CD14-positive monocyte (primary cell): ENCODE results near the gene LYVE1. TPM values are rescaled to one million over a fixed set of nuclear protein-coding genes. Genes with fewer than 3 reads are reported as not detected.

ENCODE experiments used
- DNase-seq, 3 donors: peaks; one replicate each; pipeline ENCODE4 v3.0.0-alpha.2; 2011 to 2022
- H2AFZ ChIP-seq: 2 replicates; pipeline ENCODE4 v1.6.0; 2012; ENCODE audit warnings: mild to moderate bottlenecking, low read depth, low read length, inconsistent platforms; ENCODE audit not compliant: insufficient read depth, poor library complexity, severe bottlenecking
- H3K27ac ChIP-seq, 2 donors: 1 replicate in 1 of 2; 2 replicates in 1 of 2; pipeline ENCODE4 v1.5.1; 2012 to 2013; ENCODE audit warnings: low read length in 2 of 2, control low read depth in 1 of 2, inconsistent platforms in 1 of 2, low read depth in 1 of 2, mild to moderate bottlenecking in 1 of 2
- H3K27me3 ChIP-seq, 2 donors: one replicate each; pipeline versions ENCODE4 v1.6.0 to v1.6.1; 2011 to 2013; ENCODE audit warnings: low read length in 2 of 2; ENCODE audit not compliant: control insufficient read depth in 2 of 2, insufficient read depth in 2 of 2
- H3K36me3 ChIP-seq, 2 donors: replicated peaks in 1 of 2; 1 replicate in 1 of 2; 2 replicates in 1 of 2; pipeline versions ENCODE4 v1.5.1 to v1.6.1; 2012 to 2013; ENCODE audit warnings: low read length in 2 of 2, control low read depth in 1 of 2, inconsistent platforms in 1 of 2, mild to moderate bottlenecking in 1 of 2; ENCODE audit not compliant: insufficient read depth in 2 of 2, control insufficient read depth in 1 of 2
- H3K4me1 ChIP-seq, 2 donors: 1 replicate in 1 of 2; 2 replicates in 1 of 2; pipeline versions ENCODE4 v1.5.1 to v1.6.1; 2012 to 2013; ENCODE audit warnings: low read length in 2 of 2, control low read depth in 1 of 2, inconsistent platforms in 1 of 2, mild to moderate bottlenecking in 1 of 2, moderate library complexity in 1 of 2; ENCODE audit not compliant: insufficient read depth in 2 of 2, control insufficient read depth in 1 of 2
- H3K4me2 ChIP-seq: replicated peaks from 2 replicates; pipeline ENCODE3; 2012; ENCODE audit warnings: low read length, moderate library complexity, mild to moderate bottlenecking; ENCODE audit not compliant: poor library complexity, severe bottlenecking; ENCODE audit errors: extremely low read depth
- H3K4me3 ChIP-seq, 3 experiments: fragments of 200-600 bp in 1 of 3; sonication (generic) in 1 of 3; replicated peaks in 1 of 3; 1 replicate in 2 of 3; 2 replicates in 1 of 3; pipeline ENCODE4 v1.5.1; 2011 to 2013; ENCODE audit warnings: low read length in 3 of 3, mild to moderate bottlenecking in 3 of 3, control low read depth in 2 of 3, low read depth in 2 of 3, inconsistent platforms in 1 of 3, moderate library complexity in 1 of 3
- H3K79me2 ChIP-seq: 2 replicates; pipeline ENCODE4 v1.6.0; 2012; ENCODE audit warnings: mild to moderate bottlenecking, control low read depth, inconsistent platforms, low read length, moderate library complexity; ENCODE audit not compliant: insufficient read depth
- H3K9ac ChIP-seq: 2 replicates; pipeline ENCODE4 v1.6.0; 2017; ENCODE audit warnings: low read length, mild to moderate bottlenecking; ENCODE audit not compliant: insufficient read depth, poor library complexity, severe bottlenecking
- H3K9me3 ChIP-seq, 2 donors: replicated peaks in 1 of 2; 1 replicate in 1 of 2; 2 replicates in 1 of 2; pipeline versions ENCODE4 v1.5.1 to v1.6.1; 2012 to 2013; ENCODE audit warnings: low read length in 2 of 2, control low read depth in 1 of 2; ENCODE audit not compliant: control insufficient read depth in 1 of 2, insufficient read depth in 1 of 2
- H4K20me1 ChIP-seq: 2 replicates; pipeline ENCODE4 v1.6.0; 2012; ENCODE audit warnings: mild to moderate bottlenecking, low read length, control low read depth, moderate library complexity; ENCODE audit not compliant: insufficient read depth
- H3K27ac Mint-ChIP-seq, 7 donors: one replicate each; pipeline ENCODE4 v1.8.0; 2020; ENCODE audit warnings: mild to moderate bottlenecking in 7 of 7, mixed read lengths in 7 of 7, moderate library complexity in 6 of 7, inconsistent platforms in 2 of 7
- H3K27me3 Mint-ChIP-seq, 3 donors: one replicate each; pipeline ENCODE4 v1.8.0; 2021 to 2022; ENCODE audit warnings: low read depth in 3 of 3, mild to moderate bottlenecking in 3 of 3, mixed read lengths in 3 of 3, moderate library complexity in 3 of 3, inconsistent platforms in 1 of 3
- H3K36me3 Mint-ChIP-seq, 2 donors: one replicate each; pipeline ENCODE4 v1.8.0; 2020; ENCODE audit warnings: mixed read lengths in 2 of 2, inconsistent platforms in 1 of 2, mild to moderate bottlenecking in 1 of 2
- H3K4me1 Mint-ChIP-seq: one replicate; pipeline ENCODE4 v1.8.0; 2020; ENCODE audit warnings: mild to moderate bottlenecking, mixed read lengths
- H3K4me3 Mint-ChIP-seq, 2 donors: one replicate each; pipeline ENCODE4 v1.8.0; 2020; ENCODE audit warnings: mild to moderate bottlenecking in 2 of 2, mixed read lengths in 2 of 2, moderate library complexity in 1 of 2
- H3K9me3 Mint-ChIP-seq, 7 donors: one replicate each; pipeline ENCODE4 v1.8.0; 2020 to 2022; ENCODE audit warnings: mixed read lengths in 7 of 7, mild to moderate bottlenecking in 6 of 7, moderate library complexity in 6 of 7, inconsistent platforms in 2 of 7
- WGBS: methylation state at CpG from one replicate; pipeline ENCODE4 v1.1.5; 2013; ENCODE audit warnings: missing lambda C conversion rate; ENCODE audit not compliant: insufficient coverage; 5-methylcytosine and 5-hydroxymethylcytosine counted together
- intact Hi-C, 2 donors: fragments of 100-400 bp; cut with micrococcal nuclease; formaldehyde crosslinking; loops; one replicate each; pipeline versions ENCODE4 v1.15.0 to v1.15.1; 2023
- polyA plus RNA-seq, 3 donors: library from polyadenylated mRNA; depleted of rRNA in 1 of 3; unstranded in 2 of 3; stranded (reverse) in 1 of 3; fragments of 300-500 nt in 2 of 3; fragments of >200 nt in 1 of 3; fragmentation: Illumina TruSeq in 2 of 3; gene quantifications; 1 replicate in 2 of 3; 2 replicates in 1 of 3; pipeline ENCODE4 v1.2.3, GENCODE V29; 2012 to 2021
- TF ChIP-seq, protein P1 (sequence below): fragments of 200-600 bp; IDR thresholded peaks from one replicate; pipeline ENCODE4 v1.8.0; 2022; ENCODE audit warnings: antibody characterized with exemption, mild to moderate bottlenecking

LYVE1 gene
- polyA plus RNA-seq, 3 donors: 0.07 to 0.31 TPM; not detected in 1

- Mint-ChIP-seq H3K4me1 (no peaks in the 10 kb centered on the region), H3K27me3 (no peaks in the 10 kb centered on the region), H3K27ac (no peak overlapping the region), H3K36me3 (peaks cover 62 to 76% of the 10 kb centered on the region in 2 donors), H3K9me3 (no peaks in the 10 kb centered on the region), H3K4me3 (no peak overlapping the region)
- 66% methylated on average over 2 of the region's 2 CpGs for WGBS
- no peak overlapping the region for H3K4me3 ChIP-seq
- no peaks in the 10 kb centered on the region for H4K20me1 ChIP-seq
- intact Hi-C loops: no loop called here
- no peak overlapping the region for H3K27ac ChIP-seq
- TF ChIP-seq, protein P1, sequence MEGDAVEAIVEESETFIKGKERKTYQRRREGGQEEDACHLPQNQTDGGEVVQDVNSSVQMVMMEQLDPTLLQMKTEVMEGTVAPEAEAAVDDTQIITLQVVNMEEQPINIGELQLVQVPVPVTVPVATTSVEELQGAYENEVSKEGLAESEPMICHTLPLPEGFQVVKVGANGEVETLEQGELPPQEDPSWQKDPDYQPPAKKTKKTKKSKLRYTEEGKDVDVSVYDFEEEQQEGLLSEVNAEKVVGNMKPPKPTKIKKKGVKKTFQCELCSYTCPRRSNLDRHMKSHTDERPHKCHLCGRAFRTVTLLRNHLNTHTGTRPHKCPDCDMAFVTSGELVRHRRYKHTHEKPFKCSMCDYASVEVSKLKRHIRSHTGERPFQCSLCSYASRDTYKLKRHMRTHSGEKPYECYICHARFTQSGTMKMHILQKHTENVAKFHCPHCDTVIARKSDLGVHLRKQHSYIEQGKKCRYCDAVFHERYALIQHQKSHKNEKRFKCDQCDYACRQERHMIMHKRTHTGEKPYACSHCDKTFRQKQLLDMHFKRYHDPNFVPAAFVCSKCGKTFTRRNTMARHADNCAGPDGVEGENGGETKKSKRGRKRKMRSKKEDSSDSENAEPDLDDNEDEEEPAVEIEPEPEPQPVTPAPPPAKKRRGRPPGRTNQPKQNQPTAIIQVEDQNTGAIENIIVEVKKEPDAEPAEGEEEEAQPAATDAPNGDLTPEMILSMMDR: no peak
- no peak overlapping the region for H3K4me2 ChIP-seq
- no peaks in the 10 kb centered on the region for H3K27me3 ChIP-seq
- no peaks in the 10 kb centered on the region for H3K79me2 ChIP-seq
- no peaks in the 10 kb centered on the region for H3K4me1 ChIP-seq
- H3K9ac ChIP-seq: no peak overlapping the region
- no peak for DNase-seq
- H3K9me3 ChIP-seq: no peaks in the 10 kb centered on the region
- peaks cover 87 to 93% of the 10 kb centered on the region in 2 donors for H3K36me3 ChIP-seq
- no peak overlapping the region for H2AFZ ChIP-seq
These were observed 45.5 kb downstream of the LYVE1 start for GRCh38 chr11:10522921-10523320.

GRCh38 chr11:10522276-10522675, 46.2 kb downstream of the LYVE1 start:
- Mint-ChIP-seq H3K4me1 (no peaks in the 10 kb centered on the region), H3K36me3 (peaks cover 63 to 74% of the 10 kb centered on the region in 2 donors), H3K27me3 (no peaks in the 10 kb centered on the region), H3K27ac (no peak overlapping the region), H3K4me3 (no peak overlapping the region), H3K9me3 (no peaks in the 10 kb centered on the region)
- DNase-seq: no peak
- Histone ChIP-seq H3K79me2 (no peaks in the 10 kb centered on the region), H3K4me3 (no peak overlapping the region), H3K4me1 (no peaks in the 10 kb centered on the region), H3K9me3 (no peaks in the 10 kb centered on the region), H2AFZ (no peak overlapping the region), H3K9ac (no peak overlapping the region), H4K20me1 (no peaks in the 10 kb centered on the region), H3K4me2 (no peak overlapping the region), H3K27ac (no peak overlapping the region), H3K36me3 (peaks cover 81 to 92% of the 10 kb centered on the region in 2 donors), H3K27me3 (no peaks in the 10 kb centered on the region)
- intact Hi-C loops: no loop called here
- WGBS: no CpG with 5 or more reads among the region's 1 CpG
- TF ChIP-seq, protein P1: no peak
